HG03354 (cell line): ENCODE measurements around the gene STPG4.

ENCODE experiments used
- ATAC-seq: cut with Tn5 transposase; IDR thresholded peaks from one replicate; pipeline ENCODE4 v1.9.1; 2021; ENCODE audit warnings: mild to moderate bottlenecking; ENCODE audit not compliant: unreplicated experiment, poor library complexity, severe bottlenecking

The STPG4 gene

GRCh38 chr2:47062681-47063537 lies 92.2 kb downstream of the STPG4 start:
- no peak for ATAC-seq

GRCh38 chr2:47061944-47062678 lies 93.0 kb downstream of the STPG4 start:
- no peak for ATAC-seq

- no peak for ATAC-seq
These were observed 94.4 kb downstream of the STPG4 start for GRCh38 chr2:47060652-47061170.

GRCh38 chr2:47058003-47058931 lies 96.8 kb downstream of the STPG4 start:
- no peak for ATAC-seq

GRCh38 chr2:47057687-47058002 lies 97.5 kb downstream of the STPG4 start:
- no peak for ATAC-seq

- no peak for ATAC-seq
These were observed 98.0 kb downstream of the STPG4 start for GRCh38 chr2:47056868-47057686.

GRCh38 chr2:47056374-47056773 lies 98.7 kb downstream of the STPG4 start:
- ATAC-seq = no peak

GRCh38 chr2:47054868-47055267 lies 100.2 kb downstream of the STPG4 start:
- ATAC-seq = no peak

GRCh38 chr2:47054036-47054555 lies 101.0 kb downstream of the STPG4 start:
- ATAC-seq = no peak

GRCh38 chr2:47052847-47053246 lies 102.3 kb downstream of the STPG4 start:
- ATAC-seq = no peak

- no peak for ATAC-seq
These were observed 103.5 kb downstream of the STPG4 start for GRCh38 chr2:47051562-47051961.

- ATAC-seq = no peak
These were observed 104.3 kb downstream of the STPG4 start for GRCh38 chr2:47050762-47051161.

- ATAC-seq = no peak
These were observed 104.9 kb downstream of the STPG4 start for GRCh38 chr2:47050021-47050760.

GRCh38 chr2:47049502-47049901 lies 105.6 kb downstream of the STPG4 start:
- no peak for ATAC-seq

GRCh38 chr2:47048801-47049480 lies 106.2 kb downstream of the STPG4 start:
- no peak for ATAC-seq

GRCh38 chr2:47046271-47046670 lies 108.8 kb downstream of the STPG4 start:
- no peak for ATAC-seq

- ATAC-seq = no peak
These were observed 111.2 kb downstream of the STPG4 start for GRCh38 chr2:47043891-47044239.
